Tibial nerve (tissue), 4 donors: ENCODE results near the gene PTPRT. TPM values are rescaled to one million over a fixed set of nuclear protein-coding genes. Genes with fewer than 3 reads are reported as not detected.

Experiments used
- DNase-seq, 2 donors: peaks; one replicate each; pipeline ENCODE4 v3.0.0-alpha.2; 2019; ENCODE audit warnings: low spot score in 2 of 2
- H3K27ac ChIP-seq, 4 donors: fragments of 200-600 bp; sonication (generic) in 3 of 4; one replicate each; pipeline ENCODE4 v1.5.1; 2017 to 2019; ENCODE audit warnings: mild to moderate bottlenecking in 1 of 4
- H3K27me3 ChIP-seq, 2 donors: fragments of 200-600 bp; sonication (generic) in 1 of 2; one replicate each; pipeline versions ENCODE4 v1.5.1 to v1.6.0; 2017 to 2019
- H3K36me3 ChIP-seq, 3 donors: fragments of 200-600 bp; sonication (generic); one replicate each; pipeline ENCODE4 v1.5.1; 2018 to 2019
- H3K4me1 ChIP-seq, 4 donors: fragments of 200-600 bp; sonication (generic) in 3 of 4; one replicate each; pipeline ENCODE4 v1.5.1; 2017 to 2019
- H3K4me3 ChIP-seq, 4 donors: fragments of 200-600 bp; sonication (generic) in 3 of 4; one replicate each; pipeline ENCODE4 v1.5.1; 2017 to 2019; ENCODE audit warnings: mild to moderate bottlenecking in 1 of 4, moderate library complexity in 1 of 4
- H3K9me3 ChIP-seq, 4 donors: fragments of 200-600 bp; sonication (generic) in 3 of 4; one replicate each; pipeline ENCODE4 v1.5.1; 2017 to 2019
- EP300 ChIP-seq, 2 donors: sonication (generic); formaldehyde crosslinking; IDR thresholded peaks; one replicate each; pipeline ENCODE4 v1.6.1; 2017; ENCODE audit warnings: antibody characterized with exemption in 2 of 2, mild to moderate bottlenecking in 1 of 2
- POLR2A ChIP-seq, 2 donors: fragments of 450-650 bp; IDR thresholded peaks; one replicate each; pipeline ENCODE4 v1.6.1; 2017; ENCODE audit warnings: antibody characterized with exemption in 2 of 2, mild to moderate bottlenecking in 2 of 2, moderate library complexity in 2 of 2
- WGBS, 2 donors: methylation state at CpG; one replicate each; pipeline ENCODE4 v1.1.5; 2018; 5-methylcytosine and 5-hydroxymethylcytosine counted together
- total RNA-seq, 4 donors: library from RNA; depleted of rRNA; stranded (reverse); fragments of >200 nt; gene quantifications; one replicate each; pipeline ENCODE4 v1.1.0, GENCODE V29; 2016
- TF ChIP-seq, protein P1 (sequence below), 5 experiments: fragments of 200-600 bp in 3 of 5; fragments of 450-650 bp in 2 of 5; sonication (generic) in 3 of 5; IDR thresholded peaks; one replicate each; pipeline ENCODE4 v1.5.1; 2016 to 2019; ENCODE audit warnings: antibody characterized with exemption in 5 of 5, mild to moderate bottlenecking in 3 of 5, moderate library complexity in 2 of 5

The PTPRT gene
- total RNA-seq, 4 donors from 2014 or later = under 0.01 TPM; not detected in 3

DNA sequence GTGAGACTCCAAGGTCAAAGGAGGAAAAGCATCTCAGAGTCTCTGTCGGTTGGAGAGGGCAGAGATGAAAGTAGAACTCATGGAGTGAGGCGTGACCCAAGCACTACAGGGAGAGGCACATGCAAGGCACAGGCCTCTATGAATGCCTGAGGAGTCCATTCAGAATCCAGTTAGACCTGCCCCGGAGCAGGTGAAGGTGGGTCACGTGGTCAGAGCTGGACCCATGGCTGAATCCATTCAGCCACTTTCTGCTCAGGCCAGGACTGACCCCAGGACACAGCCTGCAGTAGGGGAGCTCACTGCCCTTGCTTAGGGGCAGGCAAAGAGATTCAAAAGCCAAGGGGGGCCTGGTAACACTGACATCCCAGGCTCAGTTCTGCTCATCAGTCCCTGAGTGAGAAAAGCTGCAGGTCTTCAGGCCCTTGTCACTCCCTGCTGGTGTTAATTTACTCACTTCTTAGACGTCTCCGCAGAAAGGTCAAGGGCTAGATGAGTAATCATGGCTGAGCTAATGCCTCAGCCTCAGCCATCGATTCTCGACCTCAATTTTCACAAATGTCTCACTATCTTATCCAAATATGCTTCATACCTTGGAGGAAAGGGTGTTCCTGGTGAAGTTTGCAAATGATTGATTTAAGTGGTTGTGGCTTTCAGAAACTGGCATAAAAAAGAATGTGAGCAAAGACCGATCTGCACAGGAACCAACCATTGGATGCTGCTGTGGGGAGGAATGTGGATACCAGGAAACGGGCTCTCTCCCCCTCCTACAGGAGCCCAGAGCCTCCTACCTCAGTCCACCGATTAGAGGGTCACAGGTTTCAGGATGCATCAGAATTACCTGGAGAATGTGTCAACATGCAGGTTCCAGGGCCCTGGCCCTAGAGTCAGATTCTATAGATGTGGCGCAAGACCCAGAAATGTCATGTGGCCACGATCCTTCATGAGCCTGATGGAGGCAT lies 584.4 kb downstream of the PTPRT start:
- no peaks in the 10 kb centered on the region for H3K27me3 ChIP-seq
- H3K9me3 ChIP-seq = no peaks in the 10 kb centered on the region
- H3K4me1 ChIP-seq = no peaks in the 10 kb centered on the region
- H3K27ac ChIP-seq = no peak overlapping the region
- no peaks in the 10 kb centered on the region for H3K36me3 ChIP-seq
- 63 to 75% methylated on average over 13 of the region's 13 CpGs for WGBS, 2 donors
- TF ChIP-seq EP300 (IDR thresholded peaks at IDR 0.05) (no peak), POLR2A (IDR thresholded peaks at IDR 0.05) (no peak)
- TF ChIP-seq, protein P1, sequence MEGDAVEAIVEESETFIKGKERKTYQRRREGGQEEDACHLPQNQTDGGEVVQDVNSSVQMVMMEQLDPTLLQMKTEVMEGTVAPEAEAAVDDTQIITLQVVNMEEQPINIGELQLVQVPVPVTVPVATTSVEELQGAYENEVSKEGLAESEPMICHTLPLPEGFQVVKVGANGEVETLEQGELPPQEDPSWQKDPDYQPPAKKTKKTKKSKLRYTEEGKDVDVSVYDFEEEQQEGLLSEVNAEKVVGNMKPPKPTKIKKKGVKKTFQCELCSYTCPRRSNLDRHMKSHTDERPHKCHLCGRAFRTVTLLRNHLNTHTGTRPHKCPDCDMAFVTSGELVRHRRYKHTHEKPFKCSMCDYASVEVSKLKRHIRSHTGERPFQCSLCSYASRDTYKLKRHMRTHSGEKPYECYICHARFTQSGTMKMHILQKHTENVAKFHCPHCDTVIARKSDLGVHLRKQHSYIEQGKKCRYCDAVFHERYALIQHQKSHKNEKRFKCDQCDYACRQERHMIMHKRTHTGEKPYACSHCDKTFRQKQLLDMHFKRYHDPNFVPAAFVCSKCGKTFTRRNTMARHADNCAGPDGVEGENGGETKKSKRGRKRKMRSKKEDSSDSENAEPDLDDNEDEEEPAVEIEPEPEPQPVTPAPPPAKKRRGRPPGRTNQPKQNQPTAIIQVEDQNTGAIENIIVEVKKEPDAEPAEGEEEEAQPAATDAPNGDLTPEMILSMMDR (IDR thresholded peaks at IDR 0.05) = no peak
- no peak overlapping the region for H3K4me3 ChIP-seq
- no peak for DNase-seq

DNA sequence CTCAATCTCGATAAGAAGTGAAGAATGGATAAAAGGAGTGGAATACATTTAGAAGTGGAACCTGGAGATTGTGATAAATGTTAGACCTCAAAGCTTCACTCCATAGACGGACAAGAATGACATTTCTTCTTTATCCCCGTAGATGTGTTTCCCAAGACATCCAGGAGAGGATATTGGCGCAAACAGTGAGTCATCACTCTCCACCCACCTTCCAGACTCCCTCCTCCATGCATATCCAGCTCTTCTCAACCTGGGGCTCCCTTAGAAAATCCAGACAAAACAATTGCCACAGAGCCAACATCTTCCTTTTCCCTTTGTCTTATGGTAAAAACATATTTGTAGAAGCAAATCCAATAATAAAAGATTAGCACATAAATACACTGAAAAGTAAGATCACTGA lies 586.1 kb downstream of the PTPRT start:
- no peaks in the 10 kb centered on the region for H3K4me1 ChIP-seq
- no peak overlapping the region for H3K4me3 ChIP-seq
- no peaks in the 10 kb centered on the region for H3K36me3 ChIP-seq
- H3K9me3 ChIP-seq = no peaks in the 10 kb centered on the region
- TF ChIP-seq, protein P1 (IDR thresholded peaks at IDR 0.05) = no peak
- TF ChIP-seq POLR2A (IDR thresholded peaks at IDR 0.05) = no peak
- no peak for TF ChIP-seq EP300 (IDR thresholded peaks at IDR 0.05)
- no peaks in the 10 kb centered on the region for H3K27me3 ChIP-seq
- no peak for DNase-seq
- no peak overlapping the region for H3K27ac ChIP-seq
- 73% methylated on average over 4 of the region's 4 CpGs for WGBS, 2 donors

- H3K4me1 ChIP-seq = no peaks in the 10 kb centered on the region
- H3K9me3 ChIP-seq = no peaks in the 10 kb centered on the region
- TF ChIP-seq, protein P1 (IDR thresholded peaks at IDR 0.05) = no peak
- TF ChIP-seq POLR2A (IDR thresholded peaks at IDR 0.05) (no peak), EP300 (IDR thresholded peaks at IDR 0.05) (no peak)
- WGBS, 2 donors = 45 to 52% methylated on average over 5 of the region's 5 CpGs
- no peaks in the 10 kb centered on the region for H3K36me3 ChIP-seq
- DNase-seq = no peak
- H3K27me3 ChIP-seq = no peaks in the 10 kb centered on the region
- no peak overlapping the region for H3K27ac ChIP-seq
- no peak overlapping the region for H3K4me3 ChIP-seq
Measured at GRCh38 chr20:42598581-42598980, 591.1 kb downstream of the PTPRT start.

DNA sequence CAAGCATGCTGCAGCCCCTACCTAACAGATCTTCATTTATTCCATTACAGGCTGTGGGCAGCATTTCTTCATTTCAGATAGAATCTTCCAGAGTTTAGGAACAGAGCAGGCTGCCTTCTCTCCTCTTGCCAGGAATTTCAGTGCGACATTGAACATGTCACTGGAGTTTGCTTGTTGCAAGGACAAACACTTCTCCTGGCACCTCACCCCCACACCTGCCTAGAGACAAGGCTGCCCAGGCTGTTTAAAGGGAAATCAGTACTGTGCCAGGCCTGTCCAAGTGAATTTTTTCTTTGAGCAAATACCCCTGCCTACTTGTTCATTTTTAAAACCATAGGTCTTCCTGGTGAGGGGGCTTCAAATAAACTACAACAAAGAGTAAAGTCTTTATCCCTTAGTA lies 594.1 kb downstream of the PTPRT start:
- 88 to 100% methylated on average over 1 of the region's 1 CpG for WGBS, 2 donors
- H3K36me3 ChIP-seq = no peaks in the 10 kb centered on the region

GRCh38 chr20:42594659-42595058 lies 595.0 kb downstream of the PTPRT start:
- DNase-seq = no peak
- H3K27ac ChIP-seq = no peak overlapping the region
- no peaks in the 10 kb centered on the region for H3K9me3 ChIP-seq
- H3K27me3 ChIP-seq = no peaks in the 10 kb centered on the region
- TF ChIP-seq, protein P1 (IDR thresholded peaks at IDR 0.05) = no peak
- TF ChIP-seq EP300 (IDR thresholded peaks at IDR 0.05) (no peak), POLR2A (IDR thresholded peaks at IDR 0.05) (no peak)
- H3K36me3 ChIP-seq = no peaks in the 10 kb centered on the region
- no peak overlapping the region for H3K4me3 ChIP-seq
- no peaks in the 10 kb centered on the region for H3K4me1 ChIP-seq
- WGBS, 2 donors = 77 to 81% methylated on average over 3 of the region's 3 CpGs

More for the DNA sequence above, 594.1 kb downstream of the PTPRT start:
- Histone ChIP-seq H3K27ac (no peak overlapping the region), H3K9me3 (no peaks in the 10 kb centered on the region), H3K4me3 (no peak overlapping the region), H3K27me3 (no peaks in the 10 kb centered on the region), H3K4me1 (no peaks in the 10 kb centered on the region)
- TF ChIP-seq EP300 (IDR thresholded peaks at IDR 0.05) (no peak), POLR2A (IDR thresholded peaks at IDR 0.05) (no peak)
- TF ChIP-seq, protein P1 (IDR thresholded peaks at IDR 0.05) = no peak
- no peak for DNase-seq
